Prostate gland (tissue), 2 donors: Measurements from ENCODE around the gene ATP1B1.

ENCODE experiments used
- POLR2A ChIP-seq: fragments of 450-650 bp; IDR thresholded peaks from one replicate; pipeline ENCODE4 v1.6.1; 2016; ENCODE audit warnings: antibody characterized with exemption, mild to moderate bottlenecking
- TF ChIP-seq, protein P1 (sequence below), 4 experiments: fragments of 200-600 bp in 2 of 4; fragments of 450-650 bp in 2 of 4; sonication (generic) in 2 of 4; IDR thresholded peaks; 1 replicate in 3 of 4; 2 replicates in 1 of 4; pipeline ENCODE4 v1.5.1; 2016 to 2019; ENCODE audit warnings: antibody characterized with exemption in 4 of 4, mild to moderate bottlenecking in 2 of 4, moderate library complexity in 2 of 4

DNA sequence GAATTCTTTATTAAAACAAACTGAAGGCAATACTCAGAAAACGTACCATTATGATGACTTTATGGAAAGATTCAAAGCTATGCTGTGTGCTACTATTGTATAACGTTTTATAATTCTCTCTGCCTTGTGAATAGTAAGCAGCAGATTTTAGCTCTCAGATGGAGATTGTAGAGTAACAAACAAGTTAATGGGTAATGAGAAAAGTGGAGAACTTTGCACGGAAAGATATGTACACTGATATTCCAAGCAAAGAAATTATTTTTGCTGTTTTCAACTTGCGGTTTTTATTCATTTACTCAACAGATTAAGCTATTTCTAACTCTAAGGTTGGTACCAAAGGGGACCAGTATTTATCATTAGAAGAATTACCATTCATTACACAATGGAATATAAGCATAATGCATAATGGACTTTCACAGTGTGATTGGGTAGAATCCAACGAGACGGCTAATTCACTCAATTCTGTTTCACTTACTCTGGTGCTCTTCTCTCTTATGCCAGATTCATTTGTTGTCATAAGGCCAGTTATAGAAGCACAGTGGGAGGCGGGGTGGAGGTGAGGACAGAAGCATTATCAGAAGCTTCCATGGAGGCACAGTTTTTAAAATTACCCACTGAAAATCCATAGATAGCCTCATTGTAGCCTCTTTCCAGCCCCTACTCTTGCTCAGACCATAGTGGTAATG, 38.6 kb downstream of the ATP1B1 start:
- TF ChIP-seq, protein P1, sequence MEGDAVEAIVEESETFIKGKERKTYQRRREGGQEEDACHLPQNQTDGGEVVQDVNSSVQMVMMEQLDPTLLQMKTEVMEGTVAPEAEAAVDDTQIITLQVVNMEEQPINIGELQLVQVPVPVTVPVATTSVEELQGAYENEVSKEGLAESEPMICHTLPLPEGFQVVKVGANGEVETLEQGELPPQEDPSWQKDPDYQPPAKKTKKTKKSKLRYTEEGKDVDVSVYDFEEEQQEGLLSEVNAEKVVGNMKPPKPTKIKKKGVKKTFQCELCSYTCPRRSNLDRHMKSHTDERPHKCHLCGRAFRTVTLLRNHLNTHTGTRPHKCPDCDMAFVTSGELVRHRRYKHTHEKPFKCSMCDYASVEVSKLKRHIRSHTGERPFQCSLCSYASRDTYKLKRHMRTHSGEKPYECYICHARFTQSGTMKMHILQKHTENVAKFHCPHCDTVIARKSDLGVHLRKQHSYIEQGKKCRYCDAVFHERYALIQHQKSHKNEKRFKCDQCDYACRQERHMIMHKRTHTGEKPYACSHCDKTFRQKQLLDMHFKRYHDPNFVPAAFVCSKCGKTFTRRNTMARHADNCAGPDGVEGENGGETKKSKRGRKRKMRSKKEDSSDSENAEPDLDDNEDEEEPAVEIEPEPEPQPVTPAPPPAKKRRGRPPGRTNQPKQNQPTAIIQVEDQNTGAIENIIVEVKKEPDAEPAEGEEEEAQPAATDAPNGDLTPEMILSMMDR (IDR thresholded peaks at IDR 0.05), result no peak
- no peak for TF ChIP-seq POLR2A
